HepG2 (cell line): ENCODE results near the gene ARPC1B. TPM values are rescaled to one million over a fixed set of nuclear protein-coding genes. Genes with fewer than 3 reads are reported as not detected.

ENCODE experiments used
- ATAC-seq: fragments of 200-7000 bp; cut with Tn5 transposase; 3 replicates; pipeline ENCODE4 v1.9.1; 2020; ENCODE audit warnings: mild to moderate bottlenecking, moderate library complexity
- BruUV-seq: library from RNA; stranded (reverse); fragments of 400-500 nt; replicated peaks from 2 replicates; lab custom pipeline; 2021; lab: Mats Ljungman, UMichigan
- CTCF ChIA-PET: fragments of 300-600 bp; formaldehyde crosslinking; extraction: SDS; loops from one replicate; lab custom pipeline; 2021; ENCODE audit warnings: low total read pairs, inconsistent platforms, low intra/inter-chr PET ratio; lab: Yijun Ruan, JAX
- POLR2A ChIA-PET: fragments of 350-600 bp; sonication (Branson Sonifier 250); formaldehyde crosslinking; loops from one replicate; lab custom pipeline; 2020; ENCODE audit warnings: antibody characterized with exemption, inconsistent platforms; lab: Yijun Ruan, JAX
- DNase-seq: peaks from one replicate; pipeline ENCODE4 v3.0.0-alpha.2; 2015; ENCODE audit warnings: low spot score
- FAIRE-seq: peaks from 3 replicates; lab custom pipeline; 2011; peaks lifted over from hg19 to GRCh38; lab: Jason Lieb, UNC
- H2AFZ ChIP-seq: one replicate; pipeline ENCODE4 v1.6.1; 2011; ENCODE audit warnings: low read length, inconsistent platforms
- H3K27ac ChIP-seq: fragments of 300-600 bp; 3 replicates; pipeline ENCODE4 v1.8.0; 2011; ENCODE audit warnings: mixed run types, mild to moderate bottlenecking, mixed read lengths, low read length, inconsistent platforms; ENCODE audit not compliant: insufficient read depth; ENCODE audit errors: extremely low read length
- H3K27me3 ChIP-seq, 2 experiments: fragments of 200-600 bp in 1 of 2; 2 replicates in 1 of 2; 3 replicates in 1 of 2; pipeline versions ENCODE4 v1.6.0 to v1.8.0; 2011; ENCODE audit warnings: low read length in 2 of 2, mild to moderate bottlenecking in 2 of 2, moderate library complexity in 2 of 2, inconsistent platforms in 1 of 2; ENCODE audit not compliant: insufficient read depth in 2 of 2, control insufficient read depth in 1 of 2
- H3K36me3 ChIP-seq, 2 experiments: fragments of 200-600 bp in 1 of 2; replicated peaks in 1 of 2; 2 replicates in 1 of 2; 3 replicates in 1 of 2; pipeline versions ENCODE4 v1.5.1 to v1.8.0; 2011; ENCODE audit warnings: low read length in 2 of 2, inconsistent platforms in 1 of 2; ENCODE audit not compliant: insufficient read depth in 2 of 2, control insufficient read depth in 1 of 2
- H3K4me1 ChIP-seq: 2 replicates; pipeline ENCODE4 v1.5.1; 2012; ENCODE audit warnings: low read length, inconsistent platforms; ENCODE audit not compliant: insufficient read depth
- H3K4me2 ChIP-seq: 2 replicates; pipeline ENCODE4 v1.6.0; 2011; ENCODE audit warnings: low read depth, low read length, inconsistent platforms
- H3K4me3 ChIP-seq, 3 experiments: fragments of 200-600 bp in 1 of 3; sonication (generic), shearing (Covaris generic) in 1 of 3; replicated peaks in 1 of 3; 2 replicates each; pipeline ENCODE4 v1.5.1; 2011 to 2016; ENCODE audit warnings: low read length in 3 of 3, inconsistent platforms in 2 of 3, low read depth in 2 of 3, mild to moderate bottlenecking in 2 of 3, control low read depth in 1 of 3, mixed read lengths in 1 of 3; ENCODE audit not compliant: insufficient read depth in 1 of 3
- H3K79me2 ChIP-seq: one replicate; pipeline ENCODE4 v1.6.1; 2011; ENCODE audit warnings: low read length, inconsistent platforms; ENCODE audit not compliant: insufficient read depth
- H3K9ac ChIP-seq: 2 replicates; pipeline ENCODE4 v1.6.0; 2011; ENCODE audit warnings: mild to moderate bottlenecking, low read depth, low read length, inconsistent platforms; ENCODE audit not compliant: insufficient read depth
- H3K9me3 ChIP-seq: 2 replicates; pipeline ENCODE4 v1.5.1; 2012; ENCODE audit warnings: mild to moderate bottlenecking, low read length
- H4K20me1 ChIP-seq: 2 replicates; pipeline ENCODE4 v1.6.0; 2011; ENCODE audit warnings: inconsistent platforms, mild to moderate bottlenecking, low read length, moderate library complexity; ENCODE audit not compliant: insufficient read depth
- AHR ChIP-seq: IDR thresholded peaks from 2 replicates; pipeline ENCODE4 v1.6.1; 2018; ENCODE audit warnings: missing genetic modification reagents, missing compliant biosample characterization
- DPF2 ChIP-seq: sonication (generic); formaldehyde crosslinking; IDR thresholded peaks from 2 replicates; pipeline ENCODE4 v1.4.0; 2020; ENCODE audit warnings: mild to moderate bottlenecking, low read depth, missing genetic modification reagents, borderline replicate concordance
- GPN1 ChIP-seq: sonication (generic); formaldehyde crosslinking; IDR thresholded peaks from 2 replicates; pipeline ENCODE4 v1.5.1; 2020; ENCODE audit warnings: missing genetic modification reagents, borderline replicate concordance
- KDM4B ChIP-seq: sonication (generic); formaldehyde crosslinking; IDR thresholded peaks from 2 replicates; pipeline ENCODE4 v1.4.0; 2020; ENCODE audit warnings: missing genetic modification reagents
- MIER3 ChIP-seq: IDR thresholded peaks from 2 replicates; pipeline ENCODE4 v1.6.1; 2016; ENCODE audit warnings: missing compliant biosample characterization, borderline replicate concordance
- NFE2L2 ChIP-seq: fragments of 150-350 bp; IDR thresholded peaks from 2 replicates; pipeline ENCODE4 v1.6.1; 2014; ENCODE audit warnings: low read length
- ZFX ChIP-seq: sonication (generic); formaldehyde crosslinking; IDR thresholded peaks from 2 replicates; pipeline ENCODE4 v1.4.0; 2020; ENCODE audit warnings: mild to moderate bottlenecking, low read depth, missing genetic modification reagents, moderate library complexity
- ZNF629 ChIP-seq: sonication (generic); formaldehyde crosslinking; conservative IDR thresholded peaks from 2 replicates; pipeline ENCODE4 v1.5.0; 2020; ENCODE audit warnings: missing genetic modification reagents
- ZNF747 ChIP-seq: sonication (generic); formaldehyde crosslinking; IDR thresholded peaks from 2 replicates; pipeline ENCODE4 v1.8.1; 2023; ENCODE audit warnings: missing genetic modification reagents, mild to moderate bottlenecking, borderline replicate concordance
- WGBS: methylation state at CpG from one replicate; pipeline ENCODE4 v1.1.6; 2017; ENCODE audit warnings: low lambda C conversion rate; 5-methylcytosine and 5-hydroxymethylcytosine counted together
- in situ Hi-C: cut with HindIII; loops from 2 replicates; pipeline ENCODE4 v1.10.0; 2017; ENCODE audit warnings: low pct_unique_long_range_greater_than_20kb; ENCODE audit not compliant: extremely low pct_ligation_motif_present
- intact Hi-C: fragments of 100-400 bp; cut with micrococcal nuclease; formaldehyde crosslinking; loops from one replicate; pipeline ENCODE4 v1.10.0; 2022; ENCODE audit not compliant: unreplicated experiment
- polyA plus RNA-seq, 8 experiments: library from polyadenylated mRNA; depleted of rRNA in 3 of 8; stranded (reverse) in 7 of 8; unstranded in 1 of 8; fragments of >200 nt; fragmentation: Illumina TruSeq in 4 of 8; extraction: Trizol in 4 of 8; gene quantifications; 2 replicates each; pipeline versions ENCODE4 v1.2.1 to v1.2.3, GENCODE V29; 2011 to 2016; ENCODE audit warnings: low read depth in 4 of 8, missing spikeins in 1 of 8, mixed read lengths in 1 of 8; ENCODE audit not compliant: insufficient read depth in 1 of 8
- total RNA-seq, 5 experiments: library from RNA; depleted of rRNA; stranded (reverse); fragments of >200 nt; fragmentation: Illumina TruSeq; extraction: Trizol; gene quantifications; 2 replicates each; pipeline ENCODE4 v1.2.3, GENCODE V29; 2016; ENCODE audit warnings: low read depth in 1 of 5

The ARPC1B gene
- total and polyA plus RNA-seq, 2 of the 13 experiments (the other 11 are each of a cell fraction or from before 2014, with no cell fraction given) = 72.9 to 89.1 TPM

DNA sequence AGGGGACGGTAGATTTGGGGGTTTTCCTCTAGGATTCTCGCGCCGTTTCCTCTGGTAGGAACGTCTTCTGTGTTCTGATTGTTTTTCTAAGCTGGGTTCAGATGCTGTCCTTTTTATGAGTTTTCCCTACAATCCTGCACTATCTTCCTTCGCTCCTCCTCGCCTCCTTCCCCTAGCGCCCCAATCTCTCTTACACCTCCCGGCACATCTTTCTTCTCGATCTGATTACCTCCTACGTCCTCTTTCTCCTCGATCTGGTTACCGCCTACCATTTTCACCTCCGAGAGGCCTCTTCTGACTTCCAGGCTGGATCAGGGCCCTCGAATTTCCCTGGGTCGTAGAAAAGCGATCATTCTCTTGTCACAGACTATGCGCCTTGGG lies 34.7 kb downstream of the ARPC1B start (continued):
- TF ChIP-seq DPF2 (0 out of 2 replicates have a peak, but pooled peaks have one; percentile 5), NFE2L2 (no peak)
- TF ChIP-seq, all 625 proteins: peak for 4

- ATAC-seq (no peak), FAIRE-seq (no peak), DNase-seq (no peak)
- peaks cover 0 to 4% of the 10 kb centered on the region in 2 experiments; a peak in 2 of 5 replicates for H3K27me3 ChIP-seq
- TF ChIP-seq KDM4B (CRISPR knock-in tag) (no peak), ZNF747 (no peak)
- H3K4me1 ChIP-seq = peaks cover 41% of the 10 kb centered on the region
- CTCF ChIA-PET = no interaction called here
- H3K9ac ChIP-seq = peak overlapping the region; percentile 99
- 16% methylated on average over 3 of the region's 3 CpGs for WGBS
- no TSS peak for BruUV-seq
- intact Hi-C loops (loop anchor here (2.0 to 5.0 kb wide), 2 partner anchors 38 to 55 kb away; partner anchors contain the start of gene ARPC1B), in situ Hi-C loops (no loop called here)
- H4K20me1 ChIP-seq = peaks cover 5% of the 10 kb centered on the region; the same call in 1 of the 2 replicates
- peaks cover 56% of the 10 kb centered on the region for H3K79me2 ChIP-seq
- POLR2A ChIA-PET = interaction anchor here (1.4 to 1.8 kb wide), 5 partner anchors 8 to 198 kb away, joined by 3 to 8 read pairs (median 6); partner anchors contain the start of gene ARPC1A
- peak overlapping the region; percentile 98 for H3K27ac ChIP-seq
- H3K4me3 ChIP-seq = peak overlapping the region; percentile 80 to 100 (median 93)
- H3K4me2 ChIP-seq = peak overlapping the region; percentile 84
- no peak overlapping the region for H2AFZ ChIP-seq
- H3K36me3 ChIP-seq = peaks cover 8 to 43% of the 10 kb centered on the region in 2 experiments
- H3K9me3 ChIP-seq = no peaks in the 10 kb centered on the region
These were observed 35.3 kb downstream of the ARPC1B start for GRCh38 chr7:99409806-99410205.

DNA sequence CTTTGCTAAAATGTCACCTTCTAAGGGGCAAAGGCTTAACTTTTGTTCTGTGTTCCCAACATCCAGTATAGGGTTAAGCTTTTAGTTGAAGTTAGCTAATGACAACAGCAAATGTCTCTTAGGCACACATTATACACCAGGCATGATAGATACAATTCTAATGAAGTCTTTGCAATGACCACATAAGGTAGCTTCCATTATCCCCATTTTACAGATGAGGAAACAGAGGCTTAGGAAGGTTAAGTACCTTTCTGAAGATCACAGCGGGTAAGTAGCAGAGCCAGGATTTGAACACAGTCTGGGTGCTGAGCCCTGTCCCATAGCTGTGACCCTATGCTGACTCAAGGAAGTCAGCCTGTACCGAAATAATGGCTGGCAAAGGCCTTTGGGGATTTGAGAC lies 36.1 kb downstream of the ARPC1B start:
- ATAC-seq (no peak), FAIRE-seq (no peak), DNase-seq (no peak)
- H3K36me3 ChIP-seq = peaks cover 7 to 44% of the 10 kb centered on the region in 2 experiments
- peaks cover 34% of the 10 kb centered on the region for H3K4me1 ChIP-seq
- ChIA-PET POLR2A (no interaction called here), CTCF (no interaction called here)
- intact Hi-C loops = no loop called here
- H3K4me3 ChIP-seq = no peak overlapping the region
- H3K79me2 ChIP-seq = peaks cover 48% of the 10 kb centered on the region
- H4K20me1 ChIP-seq = peaks cover 5% of the 10 kb centered on the region; the same call in 1 of the 2 replicates
- no TSS peak for BruUV-seq
- H3K9ac ChIP-seq = 0 out of 2 replicates have a peak overlapping the region, but pooled peaks have one; percentile 99
- 96% methylated on average over 2 of the region's 2 CpGs for WGBS
- no peaks in the 10 kb centered on the region for H3K9me3 ChIP-seq
- in situ Hi-C loops = no loop called here
- H3K27ac ChIP-seq = no peak overlapping the region
- peak; percentile 77 for TF ChIP-seq ZNF629 (CRISPR knock-in tag)
- TF ChIP-seq AHR (CRISPR knock-in tag) = no peak
- no peak for TF ChIP-seq ZFX (CRISPR knock-in tag)
- no peak for TF ChIP-seq MIER3 (CRISPR knock-in tag)
- TF ChIP-seq GPN1 (CRISPR knock-in tag) = no peak
- H2AFZ ChIP-seq = no peak overlapping the region
- peaks cover 0 to 4% of the 10 kb centered on the region in 2 experiments; a peak in 2 of 5 replicates for H3K27me3 ChIP-seq
- H3K4me2 ChIP-seq = peak overlapping the region; percentile 84
